Measurements from ENCODE around the gene CNKSR3. TPM values are rescaled to one million over a fixed set of nuclear protein-coding genes. Genes with fewer than 3 reads are reported as not detected.

Gene CNKSR3
- total RNA-seq, 1 experiment from 2014 or later: 3.9 TPM

DNA sequence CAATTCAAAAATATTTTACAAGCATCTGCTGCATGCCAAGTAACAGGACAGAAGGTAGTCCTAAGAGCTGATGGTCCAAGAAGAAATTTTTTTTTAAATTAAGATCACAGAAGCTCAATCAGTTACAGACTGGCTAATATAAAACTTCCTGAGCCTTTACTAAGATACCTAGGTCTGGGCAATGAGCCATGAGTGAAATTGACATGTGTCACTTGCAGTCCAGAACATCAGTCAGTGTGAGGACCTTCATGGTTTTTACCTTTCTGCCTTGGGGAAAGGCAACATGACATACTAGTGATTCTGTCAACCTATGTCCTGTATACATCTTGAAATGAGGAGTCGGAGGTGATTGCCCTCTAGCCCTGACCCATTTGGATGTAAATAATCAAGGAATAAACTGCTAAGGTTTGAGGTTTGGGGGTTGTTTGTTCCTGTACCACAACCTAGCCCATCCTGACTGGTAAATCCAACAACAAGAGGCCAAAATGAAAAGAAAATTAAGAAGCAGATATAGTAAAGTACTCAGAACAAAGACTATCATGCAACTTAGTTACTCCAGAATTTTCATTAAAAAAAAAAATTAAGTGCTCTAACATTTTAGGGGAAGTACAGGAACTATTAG lies 70.0 kb downstream of the CNKSR3 start:
- H3K27me3 Mint-ChIP-seq (ENCODE audit: insufficient read depth, unreplicated experiment): no peaks in the 10 kb centered on the region
- H3K9me3 Mint-ChIP-seq (ENCODE audit: unreplicated experiment): no peaks in the 10 kb centered on the region
- no TSS peak for BruUV-seq (replicated peaks)
- intact Hi-C loops (cut with micrococcal nuclease): no loop called here
- POLR2A ChIA-PET: interaction anchor here (0.6 kb wide), 1 partner anchor 42 kb away, joined by 3 read pairs; no protein-coding TSS in a partner anchor
- DNase-seq (ENCODE audit: unreplicated experiment): no peak
- H3K36me3 Mint-ChIP-seq (ENCODE audit: insufficient read depth, unreplicated experiment): peaks cover 18% of the 10 kb centered on the region
- H3K27ac Mint-ChIP-seq (ENCODE audit: low read depth, unreplicated experiment): peak overlapping the region; percentile 17
- no peaks in the 10 kb centered on the region for H3K4me1 Mint-ChIP-seq (ENCODE audit: insufficient read depth, unreplicated experiment)
- CTCF ChIA-PET: interaction anchor here (0.7 to 1.3 kb wide), 2 partner anchors 17 to 1206 kb away, joined by 3 to 4 read pairs; no protein-coding TSS in a partner anchor
- H3K4me3 Mint-ChIP-seq (ENCODE audit: unreplicated experiment): no peak overlapping the region
- TF ChIP-seq, protein P1, sequence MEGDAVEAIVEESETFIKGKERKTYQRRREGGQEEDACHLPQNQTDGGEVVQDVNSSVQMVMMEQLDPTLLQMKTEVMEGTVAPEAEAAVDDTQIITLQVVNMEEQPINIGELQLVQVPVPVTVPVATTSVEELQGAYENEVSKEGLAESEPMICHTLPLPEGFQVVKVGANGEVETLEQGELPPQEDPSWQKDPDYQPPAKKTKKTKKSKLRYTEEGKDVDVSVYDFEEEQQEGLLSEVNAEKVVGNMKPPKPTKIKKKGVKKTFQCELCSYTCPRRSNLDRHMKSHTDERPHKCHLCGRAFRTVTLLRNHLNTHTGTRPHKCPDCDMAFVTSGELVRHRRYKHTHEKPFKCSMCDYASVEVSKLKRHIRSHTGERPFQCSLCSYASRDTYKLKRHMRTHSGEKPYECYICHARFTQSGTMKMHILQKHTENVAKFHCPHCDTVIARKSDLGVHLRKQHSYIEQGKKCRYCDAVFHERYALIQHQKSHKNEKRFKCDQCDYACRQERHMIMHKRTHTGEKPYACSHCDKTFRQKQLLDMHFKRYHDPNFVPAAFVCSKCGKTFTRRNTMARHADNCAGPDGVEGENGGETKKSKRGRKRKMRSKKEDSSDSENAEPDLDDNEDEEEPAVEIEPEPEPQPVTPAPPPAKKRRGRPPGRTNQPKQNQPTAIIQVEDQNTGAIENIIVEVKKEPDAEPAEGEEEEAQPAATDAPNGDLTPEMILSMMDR (IDR thresholded peaks at IDR 0.05; ENCODE audit: unreplicated experiment): no peak

DNA sequence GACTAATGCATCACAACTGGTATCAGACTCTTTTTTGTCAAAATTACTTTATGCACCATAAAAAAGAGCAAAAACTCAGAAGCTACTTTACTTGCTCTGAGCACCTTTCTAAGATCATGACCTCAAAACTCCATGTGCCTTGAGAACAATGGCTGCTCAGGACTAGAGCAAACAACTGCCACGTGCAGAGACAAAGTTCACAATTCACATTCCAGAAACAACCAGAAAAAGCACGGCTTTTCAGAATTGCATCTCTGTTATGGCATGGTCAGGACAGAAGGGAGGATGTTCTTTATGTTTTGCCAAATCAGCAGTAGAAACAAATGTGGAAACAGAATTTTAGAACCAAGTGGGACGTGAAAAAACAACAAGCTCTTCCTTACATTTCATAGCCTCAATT lies 70.5 kb downstream of the CNKSR3 start:
- no peak overlapping the region for H3K4me3 Mint-ChIP-seq (ENCODE audit: unreplicated experiment)
- H3K27me3 Mint-ChIP-seq (ENCODE audit: insufficient read depth, unreplicated experiment): no peaks in the 10 kb centered on the region
- no peaks in the 10 kb centered on the region for H3K9me3 Mint-ChIP-seq (ENCODE audit: unreplicated experiment)

DNA sequence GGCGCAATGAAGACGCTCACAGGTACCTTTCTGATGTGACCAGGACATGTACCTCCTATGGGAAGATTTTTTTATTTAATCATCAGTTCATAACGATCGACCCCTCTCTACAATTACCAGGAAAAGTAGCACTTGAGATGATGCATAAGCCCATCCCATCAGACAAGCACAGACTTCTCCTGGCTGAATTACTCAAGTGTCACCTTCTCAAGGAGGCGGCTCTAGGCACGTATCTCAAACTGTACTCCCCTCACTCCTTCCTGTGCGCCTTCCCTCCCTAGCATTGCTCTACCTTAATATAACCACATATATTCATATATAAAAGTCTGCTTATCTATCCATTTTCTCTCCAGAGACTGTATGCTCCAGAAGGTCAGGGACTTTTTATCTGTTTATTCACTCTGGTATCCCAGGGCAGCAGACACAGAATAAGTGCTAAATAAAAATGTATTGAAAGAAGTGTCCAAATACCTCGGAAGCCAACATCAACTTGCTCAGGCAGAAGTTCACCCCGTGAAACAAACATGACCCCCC lies 71.5 kb downstream of the CNKSR3 start:
- TF ChIP-seq, protein P1 (IDR thresholded peaks at IDR 0.05; ENCODE audit: unreplicated experiment): no peak
- Mint-ChIP-seq H3K27ac (ENCODE audit: low read depth, unreplicated experiment) (no peak overlapping the region), H3K27me3 (ENCODE audit: insufficient read depth, unreplicated experiment) (no peaks in the 10 kb centered on the region), H3K9me3 (ENCODE audit: unreplicated experiment) (no peaks in the 10 kb centered on the region), H3K4me3 (ENCODE audit: unreplicated experiment) (no peak overlapping the region), H3K4me1 (ENCODE audit: insufficient read depth, unreplicated experiment) (no peaks in the 10 kb centered on the region), H3K36me3 (ENCODE audit: insufficient read depth, unreplicated experiment) (peaks cover 18% of the 10 kb centered on the region)
- intact Hi-C loops (cut with micrococcal nuclease): no loop called here
- no peak for DNase-seq (ENCODE audit: unreplicated experiment)
- no TSS peak for BruUV-seq (replicated peaks)
- ChIA-PET POLR2A (no interaction called here), CTCF (no interaction called here)

More for the DNA sequence above, 70.5 kb downstream of the CNKSR3 start:
- BruUV-seq (replicated peaks): no TSS peak
- TF ChIP-seq, protein P1 (IDR thresholded peaks at IDR 0.05; ENCODE audit: unreplicated experiment): no peak
- ChIA-PET CTCF (interaction anchor here (0.7 to 1.3 kb wide), 2 partner anchors 17 to 1205 kb away, joined by 3 to 4 read pairs; no protein-coding TSS in a partner anchor), POLR2A (interaction anchor here (0.6 kb wide), 1 partner anchor 41 kb away, joined by 3 read pairs; no protein-coding TSS in a partner anchor)
- no peaks in the 10 kb centered on the region for H3K4me1 Mint-ChIP-seq (ENCODE audit: insufficient read depth, unreplicated experiment)
- no peak for DNase-seq (ENCODE audit: unreplicated experiment)
- peaks cover 18% of the 10 kb centered on the region for H3K36me3 Mint-ChIP-seq (ENCODE audit: insufficient read depth, unreplicated experiment)
- intact Hi-C loops (cut with micrococcal nuclease): no loop called here
- peak overlapping the region; percentile 17 for H3K27ac Mint-ChIP-seq (ENCODE audit: low read depth, unreplicated experiment)

DNA sequence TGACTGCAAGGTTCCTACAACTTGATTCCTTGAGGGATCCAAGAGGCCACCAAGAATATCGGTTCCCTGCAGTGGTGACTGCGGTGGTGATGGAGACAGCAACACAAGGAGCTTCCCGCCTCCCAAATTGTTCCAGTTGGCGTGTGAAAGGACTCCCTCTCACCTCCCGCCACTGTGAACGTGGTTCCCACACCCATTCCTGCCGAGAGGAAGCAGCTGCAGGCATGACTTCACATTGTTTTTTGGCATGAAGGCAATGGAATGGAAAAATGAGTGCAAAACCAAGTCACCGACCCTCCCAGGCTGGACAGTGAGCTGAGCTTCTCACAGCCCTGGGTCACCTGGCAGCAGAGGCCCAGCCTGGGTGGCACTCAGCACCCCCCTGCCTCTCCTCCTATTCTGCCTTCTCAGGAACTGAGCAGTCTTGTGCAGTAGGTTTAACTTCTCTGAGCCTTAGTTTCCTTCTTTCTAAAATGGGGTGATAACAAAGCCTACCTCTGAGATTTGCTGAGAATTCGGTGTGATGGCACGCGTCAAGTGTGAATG lies 75.0 kb downstream of the CNKSR3 start:
- no peak overlapping the region for H3K27ac Mint-ChIP-seq (ENCODE audit: low read depth, unreplicated experiment)
- H3K9me3 Mint-ChIP-seq (ENCODE audit: unreplicated experiment): no peaks in the 10 kb centered on the region
- ChIA-PET CTCF (interaction anchor here (0.6 to 0.9 kb wide), 2 partner anchors 159 to 1170 kb away, joined by 3 read pairs; no protein-coding TSS in a partner anchor), POLR2A (no interaction called here)
- TF ChIP-seq, protein P1 (IDR thresholded peaks at IDR 0.05; ENCODE audit: unreplicated experiment): no peak
- H3K4me3 Mint-ChIP-seq (ENCODE audit: unreplicated experiment): no peak overlapping the region
- H3K36me3 Mint-ChIP-seq (ENCODE audit: insufficient read depth, unreplicated experiment): peaks cover 18% of the 10 kb centered on the region
- intact Hi-C loops (cut with micrococcal nuclease): no loop called here
- BruUV-seq (replicated peaks): no TSS peak
- H3K27me3 Mint-ChIP-seq (ENCODE audit: insufficient read depth, unreplicated experiment): no peaks in the 10 kb centered on the region
- H3K4me1 Mint-ChIP-seq (ENCODE audit: insufficient read depth, unreplicated experiment): no peaks in the 10 kb centered on the region
- DNase-seq (ENCODE audit: unreplicated experiment): no peak

Data from MCF 10A (cell line).